ENCODE measurements around the gene CYSRT1.

DNA sequence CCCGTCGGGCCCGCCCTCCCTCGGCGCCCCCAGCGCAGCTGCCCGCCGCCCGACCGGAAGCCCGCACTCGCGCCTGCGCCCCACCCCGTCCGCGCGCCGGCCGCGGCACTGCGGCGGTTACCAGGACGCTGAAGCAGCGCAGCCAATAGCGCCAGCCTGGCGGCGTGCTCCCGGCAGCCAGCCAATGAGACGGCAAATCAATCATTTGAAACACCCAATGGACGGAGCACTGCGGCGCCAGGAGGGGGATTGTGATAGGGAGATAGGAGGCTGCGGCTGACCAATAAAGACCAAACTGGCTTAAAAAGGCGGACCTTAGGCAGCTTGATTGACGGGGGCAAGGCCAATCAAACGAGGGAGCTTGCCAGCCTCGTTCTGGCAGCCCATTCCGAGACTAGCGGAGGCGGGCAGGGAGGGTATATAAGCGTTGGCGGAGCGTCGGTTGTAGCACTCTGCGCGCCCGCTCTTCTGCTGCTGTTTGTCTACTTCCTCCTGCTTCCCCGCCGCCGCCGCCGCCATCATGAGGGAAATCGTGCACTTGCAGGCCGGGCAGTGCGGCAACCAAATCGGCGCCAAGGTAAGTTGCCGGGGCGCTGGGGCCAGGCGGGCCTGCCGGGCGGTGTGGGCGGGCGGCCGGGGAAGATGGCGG lies 16.0 kb downstream of the CYSRT1 start, which contains the start of gene TUBB4B:
- TF ChIP-seq, protein P1, sequence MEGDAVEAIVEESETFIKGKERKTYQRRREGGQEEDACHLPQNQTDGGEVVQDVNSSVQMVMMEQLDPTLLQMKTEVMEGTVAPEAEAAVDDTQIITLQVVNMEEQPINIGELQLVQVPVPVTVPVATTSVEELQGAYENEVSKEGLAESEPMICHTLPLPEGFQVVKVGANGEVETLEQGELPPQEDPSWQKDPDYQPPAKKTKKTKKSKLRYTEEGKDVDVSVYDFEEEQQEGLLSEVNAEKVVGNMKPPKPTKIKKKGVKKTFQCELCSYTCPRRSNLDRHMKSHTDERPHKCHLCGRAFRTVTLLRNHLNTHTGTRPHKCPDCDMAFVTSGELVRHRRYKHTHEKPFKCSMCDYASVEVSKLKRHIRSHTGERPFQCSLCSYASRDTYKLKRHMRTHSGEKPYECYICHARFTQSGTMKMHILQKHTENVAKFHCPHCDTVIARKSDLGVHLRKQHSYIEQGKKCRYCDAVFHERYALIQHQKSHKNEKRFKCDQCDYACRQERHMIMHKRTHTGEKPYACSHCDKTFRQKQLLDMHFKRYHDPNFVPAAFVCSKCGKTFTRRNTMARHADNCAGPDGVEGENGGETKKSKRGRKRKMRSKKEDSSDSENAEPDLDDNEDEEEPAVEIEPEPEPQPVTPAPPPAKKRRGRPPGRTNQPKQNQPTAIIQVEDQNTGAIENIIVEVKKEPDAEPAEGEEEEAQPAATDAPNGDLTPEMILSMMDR (IDR thresholded peaks at IDR 0.05): no peak
- TF ChIP-seq POLR2A (IDR thresholded peaks at IDR 0.05): peak; percentile 100
